Activated T-cell treated with anti-CD3 and anti-CD28 coated beads for 48 hours (primary cell): ENCODE results near the gene RNF26.

Experiments used
- DNase-seq: peaks from one replicate; pipeline ENCODE4 v3.0.0-alpha.2; 2020; ENCODE audit warnings: low read depth

Gene RNF26

GRCh38 chr11:119316016-119316728, 18.2 kb upstream of the RNF26 start:
- DNase-seq = no peak

DNA sequence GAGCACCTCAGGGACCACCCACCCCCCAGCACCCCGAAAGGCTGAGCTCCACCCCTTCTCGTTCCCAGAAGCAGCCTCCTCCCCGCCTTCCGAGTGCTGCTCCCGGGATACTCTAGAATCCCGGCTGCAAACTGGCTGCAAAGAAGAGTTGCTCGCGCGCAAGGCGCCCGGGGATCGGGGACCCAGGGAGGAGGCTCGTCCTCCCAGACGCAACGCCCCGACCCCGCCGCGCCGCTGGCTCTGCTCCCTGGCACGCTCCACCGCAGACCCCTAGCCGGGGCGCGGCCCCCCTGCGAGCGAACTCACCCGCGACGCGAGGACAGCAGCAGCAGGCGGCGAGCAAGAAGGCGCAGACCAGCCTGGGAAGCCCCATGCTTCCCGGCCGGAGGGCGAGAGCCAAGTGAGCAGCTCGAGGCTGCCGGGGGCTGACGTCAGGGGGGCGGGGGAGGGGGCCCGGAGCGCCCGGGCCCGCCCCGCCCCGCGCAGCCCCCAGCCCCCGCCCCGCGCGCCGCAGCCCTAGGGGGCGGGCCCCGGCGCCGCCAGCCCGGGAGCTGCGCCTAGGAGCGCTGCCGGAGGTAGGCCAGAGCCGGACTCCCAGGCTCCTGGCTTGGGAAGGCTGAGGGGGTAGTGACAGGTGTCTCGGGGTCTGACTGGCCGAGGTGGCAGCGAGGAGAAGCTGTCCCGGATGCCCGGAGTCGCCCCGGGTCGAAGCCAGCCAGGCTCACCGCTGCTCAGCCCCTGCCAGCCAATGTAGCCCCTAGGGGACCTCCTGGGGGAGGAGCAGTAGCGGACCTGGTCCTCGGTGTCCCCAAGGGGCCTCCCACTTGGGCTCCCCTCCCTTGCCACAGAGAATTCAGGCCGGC, 17.4 kb upstream of the RNF26 start, which contains the start of gene MCAM:
TSS of gene MCAM (minus strand) at position 402 of the 863 bp plus-strand sequence. CDS start at position 373, 29 bp downstream.
- DNase-seq = no peak

- DNase-seq = no peak
These were observed 16.6 kb upstream of the RNF26 start for GRCh38 chr11:119317592-119318239.

DNA sequence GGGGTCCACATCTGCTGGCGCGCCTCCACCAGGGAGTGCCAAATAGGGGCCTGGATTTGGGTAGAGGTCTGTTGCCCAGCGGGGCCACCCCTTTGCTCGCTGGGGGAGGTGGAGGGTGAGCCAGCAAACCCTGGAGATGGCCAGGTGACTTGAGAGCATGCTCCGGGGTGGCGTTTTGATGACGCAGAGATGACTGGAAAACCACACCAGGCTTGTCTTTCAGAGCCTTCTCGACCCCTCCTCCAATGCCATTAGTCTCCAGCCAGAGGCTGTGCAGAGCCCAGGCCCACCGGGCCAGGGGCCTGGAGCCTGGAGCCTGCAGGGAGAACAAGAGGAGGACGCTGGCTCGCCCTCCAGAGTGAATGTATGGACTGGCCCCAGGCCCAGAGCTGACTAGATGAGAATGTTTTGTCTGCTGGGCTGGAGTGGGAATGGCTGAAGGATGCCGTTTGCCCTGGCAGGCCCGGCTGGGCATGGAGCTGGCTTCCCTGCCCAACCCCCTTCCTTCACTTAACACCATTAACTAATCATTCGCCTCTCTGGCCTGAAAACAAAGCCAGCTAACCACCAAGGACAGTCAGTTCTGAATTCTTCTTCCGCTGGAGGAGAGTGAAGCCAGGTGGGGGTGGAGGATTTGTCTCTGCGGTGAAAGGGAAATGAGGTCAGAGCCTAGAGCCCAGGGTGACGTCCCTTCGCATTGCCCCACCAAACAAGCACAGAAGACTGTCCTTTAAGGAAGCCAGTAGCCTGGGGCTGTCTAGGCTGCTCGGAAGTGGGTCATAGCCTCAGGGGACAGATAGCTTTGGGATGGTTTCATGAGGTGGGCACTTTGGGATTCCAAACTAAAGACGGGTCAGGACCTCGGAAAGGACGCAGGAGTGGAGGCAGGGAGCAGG, 15.8 kb upstream of the RNF26 start:
- DNase-seq = no peak

DNA sequence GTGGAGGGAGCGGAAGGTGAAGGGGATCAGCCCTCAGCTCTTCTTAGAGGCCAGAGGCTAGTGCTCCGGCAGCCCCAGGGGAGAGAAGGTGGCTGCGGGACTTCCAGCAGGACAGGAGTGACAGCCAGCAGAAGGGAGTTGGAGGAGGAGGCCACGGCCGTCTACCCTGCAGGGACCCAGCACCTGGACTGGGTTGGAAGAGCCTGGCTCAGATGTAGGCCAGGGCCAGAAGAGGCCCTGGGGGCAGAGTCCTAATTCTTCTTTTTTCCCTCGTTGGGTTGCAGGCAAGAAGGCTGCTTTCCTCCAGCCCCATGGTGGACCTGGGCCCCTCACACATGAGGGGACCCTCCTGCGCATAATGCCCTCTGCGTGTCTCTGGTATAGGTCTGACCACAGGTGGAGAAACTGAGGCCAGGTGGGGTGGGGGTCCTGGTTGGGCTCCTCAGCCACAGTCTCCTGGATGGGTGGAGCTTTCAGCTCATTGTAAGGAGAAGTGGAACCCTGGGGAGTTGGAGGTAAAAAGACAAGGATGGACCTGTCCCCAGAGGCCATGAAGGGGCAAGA, 15.1 kb upstream of the RNF26 start:
- no peak for DNase-seq

GRCh38 chr11:119319700-119320239, 14.6 kb upstream of the RNF26 start:
- no peak for DNase-seq

DNA sequence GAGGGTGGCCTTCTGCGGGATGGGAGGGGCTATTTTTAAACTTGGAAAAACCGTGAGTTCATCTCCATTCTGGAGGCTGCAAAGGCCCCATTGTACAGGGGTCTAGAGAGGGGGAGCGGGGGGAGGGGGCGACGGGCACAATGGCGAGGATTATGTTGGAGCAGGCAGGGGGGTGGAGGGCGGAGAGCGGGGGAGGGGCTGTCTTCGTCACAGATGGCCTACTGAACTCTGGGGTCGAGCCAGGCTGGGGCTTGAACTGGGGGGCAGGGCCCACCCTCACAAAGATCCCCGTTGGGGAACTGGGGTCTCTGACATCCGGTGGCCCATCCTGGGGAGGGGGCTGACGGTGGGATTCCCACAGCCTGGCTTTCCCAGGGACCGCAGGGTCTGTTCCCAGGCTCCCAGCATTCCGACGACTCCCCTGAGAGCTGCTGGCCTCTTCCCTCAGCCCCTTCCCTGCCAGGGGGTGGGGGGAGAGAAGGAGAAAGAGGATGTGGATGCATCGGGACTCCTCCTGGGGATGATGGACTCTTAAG, 14.0 kb upstream of the RNF26 start:
- no peak for DNase-seq

GRCh38 chr11:119320776-119321524, 13.4 kb upstream of the RNF26 start:
- DNase-seq = peak; percentile 57

DNA sequence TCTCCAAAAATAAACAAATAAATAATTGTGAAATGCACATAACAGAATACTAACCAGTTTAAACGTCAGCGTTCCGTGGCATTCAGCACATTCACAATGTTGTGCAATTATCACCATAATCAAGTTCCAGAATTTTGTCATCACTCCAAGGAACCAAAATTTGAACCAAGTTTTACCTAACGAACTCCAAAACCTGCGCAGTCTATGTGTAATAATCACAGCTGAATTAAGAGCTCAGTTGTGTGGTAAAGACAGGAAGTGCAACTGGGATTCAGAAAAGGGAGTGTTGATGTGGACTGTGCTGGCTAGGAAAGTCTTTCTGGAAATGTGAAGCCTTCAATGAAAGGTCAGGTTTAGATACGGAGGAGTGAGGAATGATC, 12.0 kb upstream of the RNF26 start:
- DNase-seq = no peak

- DNase-seq = no peak
These were observed 11.3 kb upstream of the RNF26 start for GRCh38 chr11:119322921-119323531.

- DNase-seq = peak; percentile 69
These were observed 10.7 kb upstream of the RNF26 start for GRCh38 chr11:119323532-119324033.

GRCh38 chr11:119324189-119324588, 10.1 kb upstream of the RNF26 start:
- DNase-seq = no peak

GRCh38 chr11:119329320-119329719, 5.0 kb upstream of the RNF26 start:
- no peak for DNase-seq

DNA sequence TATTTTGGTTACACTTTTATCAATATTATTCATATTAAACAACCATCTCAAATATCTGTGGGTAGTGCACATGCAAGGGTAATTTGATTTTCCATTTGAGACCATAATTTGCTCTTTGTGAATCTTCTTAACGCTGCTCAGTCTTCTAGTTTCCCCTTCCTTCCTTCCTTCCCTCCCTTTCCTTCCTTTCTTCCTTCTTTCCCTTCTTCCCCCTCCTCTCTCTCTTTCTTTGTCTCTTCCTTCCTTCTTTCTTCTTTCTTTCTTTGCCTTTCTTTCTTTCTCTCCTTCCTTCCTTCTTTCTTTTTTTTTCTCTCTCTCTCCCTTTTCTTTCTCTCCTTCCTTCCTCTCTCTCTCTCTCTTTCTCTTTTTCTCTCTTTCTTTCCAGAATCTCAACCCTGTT, 4.1 kb upstream of the RNF26 start:
- no peak for DNase-seq

DNA sequence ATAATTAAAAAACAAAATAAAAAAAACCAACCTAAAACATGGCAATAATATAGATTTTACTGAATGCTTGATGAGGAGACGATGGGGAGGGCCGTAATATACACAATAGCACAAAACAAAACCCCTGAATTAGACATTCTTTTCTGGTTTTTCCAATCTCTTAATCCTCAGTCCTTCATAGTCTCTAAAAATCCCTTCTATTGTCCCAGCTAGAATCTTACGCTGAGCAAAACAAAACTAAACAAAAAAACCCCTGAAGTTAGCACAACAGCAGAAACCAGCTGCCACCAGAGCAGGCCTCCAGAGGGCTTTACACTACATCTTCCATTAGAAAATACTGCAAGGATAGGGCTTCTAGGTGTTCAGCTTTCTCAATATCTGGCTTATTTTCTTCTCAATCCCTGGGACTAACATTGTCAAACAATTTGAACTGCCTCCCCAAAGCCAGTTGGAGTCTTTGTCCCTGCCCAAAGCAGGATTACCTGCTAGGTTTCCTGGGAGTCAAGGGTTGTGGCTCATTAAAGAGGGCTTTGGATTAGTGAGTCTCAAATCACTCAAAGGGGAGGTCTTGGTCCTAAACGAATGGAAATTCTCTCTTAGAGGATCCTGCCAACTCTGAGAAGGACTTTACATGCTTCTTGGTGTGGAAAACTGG, 2.1 kb upstream of the RNF26 start:
- DNase-seq = no peak

- DNase-seq = no peak
These were observed 846 bp downstream of the RNF26 start for GRCh38 chr11:119335091-119335654.

DNA sequence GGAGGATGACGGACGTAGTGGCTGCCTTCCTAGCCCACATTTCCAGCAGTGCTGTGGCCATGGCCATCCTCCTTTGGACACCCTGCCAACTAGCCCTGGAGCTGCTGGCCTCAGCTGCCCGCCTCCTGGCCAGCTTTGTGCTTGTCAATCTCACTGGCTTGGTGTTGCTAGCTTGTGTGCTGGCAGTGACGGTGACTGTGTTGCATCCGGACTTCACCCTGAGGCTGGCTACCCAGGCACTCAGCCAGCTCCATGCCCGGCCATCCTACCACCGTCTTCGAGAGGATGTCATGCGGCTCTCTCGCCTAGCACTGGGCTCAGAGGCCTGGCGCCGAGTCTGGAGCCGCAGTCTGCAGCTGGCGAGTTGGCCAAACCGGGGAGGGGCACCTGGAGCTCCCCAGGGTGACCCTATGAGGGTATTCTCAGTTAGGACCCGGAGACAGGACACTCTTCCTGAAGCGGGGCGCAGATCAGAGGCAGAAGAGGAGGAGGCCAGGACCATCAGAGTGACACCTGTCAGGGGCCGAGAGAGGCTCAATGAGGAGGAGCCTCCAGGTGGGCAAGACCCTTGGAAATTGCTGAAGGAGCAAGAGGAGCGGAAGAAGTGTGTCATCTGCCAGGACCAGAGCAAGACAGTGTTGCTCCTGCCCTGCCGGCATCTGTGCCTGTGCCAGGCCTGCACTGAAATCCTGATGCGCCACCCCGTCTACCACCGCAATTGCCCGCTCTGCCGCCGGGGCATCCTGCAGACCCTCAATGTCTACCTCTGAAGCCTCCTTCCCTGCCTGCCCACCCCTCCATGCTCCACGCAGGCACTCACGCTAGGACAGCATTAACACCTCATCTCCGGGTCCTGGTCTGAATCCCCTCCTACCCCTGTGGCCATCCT, 1.6 kb downstream of the RNF26 start:
- no peak for DNase-seq
